Prostate gland (tissue), 2 donors: ENCODE results near the gene GARIN1A.

Experiments used
- POLR2A ChIP-seq: fragments of 450-650 bp; IDR thresholded peaks from one replicate; pipeline ENCODE4 v1.6.1; 2016; ENCODE audit warnings: antibody characterized with exemption, mild to moderate bottlenecking
- TF ChIP-seq, protein P1 (sequence below), 4 experiments: fragments of 200-600 bp in 2 of 4; fragments of 450-650 bp in 2 of 4; sonication (generic) in 2 of 4; IDR thresholded peaks; 1 replicate in 3 of 4; 2 replicates in 1 of 4; pipeline ENCODE4 v1.5.1; 2016 to 2019; ENCODE audit warnings: antibody characterized with exemption in 4 of 4, mild to moderate bottlenecking in 2 of 4, moderate library complexity in 2 of 4

DNA sequence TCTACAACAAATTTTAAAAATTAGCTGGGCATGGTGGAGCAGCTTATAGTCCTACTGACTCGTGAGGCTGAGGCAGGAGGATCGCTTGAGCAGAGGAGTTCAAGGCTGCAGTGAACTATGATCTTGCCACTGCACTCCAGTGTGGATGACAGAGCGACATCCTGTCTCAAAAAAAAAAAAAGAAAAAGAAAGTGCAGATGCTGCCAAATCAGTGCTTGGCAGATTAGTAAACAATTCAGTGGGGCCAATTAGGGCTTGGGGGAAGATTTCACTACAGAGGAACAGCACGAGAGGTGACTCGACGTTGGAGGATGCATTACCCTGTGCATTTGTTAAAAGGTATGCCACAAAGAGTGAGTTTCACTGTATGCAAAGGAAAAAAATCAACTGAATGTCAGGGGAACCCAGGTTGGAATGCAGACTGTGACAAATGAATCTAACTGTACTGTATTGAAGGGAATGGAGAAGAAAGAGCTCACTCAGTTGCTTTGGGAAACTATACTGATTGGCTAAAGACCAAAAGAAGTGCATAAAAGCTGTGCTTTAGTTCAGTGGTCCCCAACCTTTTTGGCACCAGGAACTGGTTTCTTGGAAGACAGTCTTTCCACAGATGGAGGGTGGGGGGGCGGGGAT lies 31.6 kb downstream of the GARIN1A start:
- TF ChIP-seq POLR2A, result no peak
- TF ChIP-seq, protein P1, sequence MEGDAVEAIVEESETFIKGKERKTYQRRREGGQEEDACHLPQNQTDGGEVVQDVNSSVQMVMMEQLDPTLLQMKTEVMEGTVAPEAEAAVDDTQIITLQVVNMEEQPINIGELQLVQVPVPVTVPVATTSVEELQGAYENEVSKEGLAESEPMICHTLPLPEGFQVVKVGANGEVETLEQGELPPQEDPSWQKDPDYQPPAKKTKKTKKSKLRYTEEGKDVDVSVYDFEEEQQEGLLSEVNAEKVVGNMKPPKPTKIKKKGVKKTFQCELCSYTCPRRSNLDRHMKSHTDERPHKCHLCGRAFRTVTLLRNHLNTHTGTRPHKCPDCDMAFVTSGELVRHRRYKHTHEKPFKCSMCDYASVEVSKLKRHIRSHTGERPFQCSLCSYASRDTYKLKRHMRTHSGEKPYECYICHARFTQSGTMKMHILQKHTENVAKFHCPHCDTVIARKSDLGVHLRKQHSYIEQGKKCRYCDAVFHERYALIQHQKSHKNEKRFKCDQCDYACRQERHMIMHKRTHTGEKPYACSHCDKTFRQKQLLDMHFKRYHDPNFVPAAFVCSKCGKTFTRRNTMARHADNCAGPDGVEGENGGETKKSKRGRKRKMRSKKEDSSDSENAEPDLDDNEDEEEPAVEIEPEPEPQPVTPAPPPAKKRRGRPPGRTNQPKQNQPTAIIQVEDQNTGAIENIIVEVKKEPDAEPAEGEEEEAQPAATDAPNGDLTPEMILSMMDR (IDR thresholded peaks at IDR 0.05), result no peak
